Upper lobe of right lung (tissue), 1 donor: ENCODE data around the gene TMEM203. TPM values are rescaled to one million over a fixed set of nuclear protein-coding genes. Genes with fewer than 3 reads are reported as not detected.
A peak's percentile ranks its signal among the peaks of the same experiment; 100 is the strongest.

ENCODE experiments used
- ATAC-seq: fragments of 200-7000 bp; cut with Tn5 transposase; one replicate; pipeline ENCODE4 v1.9.1; 2020; ENCODE audit warnings: mild to moderate bottlenecking, moderate library complexity
- DNase-seq: peaks from one replicate; pipeline ENCODE4 v3.0.0-alpha.2; 2020
- H3K27ac ChIP-seq: fragments of 200-600 bp; one replicate; pipeline ENCODE4 v1.8.0; 2022
- H3K27me3 ChIP-seq: fragments of 200-600 bp; one replicate; pipeline ENCODE4 v1.8.0; 2022; ENCODE audit warnings: mild to moderate bottlenecking
- H3K36me3 ChIP-seq: fragments of 200-600 bp; one replicate; pipeline ENCODE4 v1.8.0; 2022
- H3K4me1 ChIP-seq: fragments of 200-600 bp; one replicate; pipeline ENCODE4 v1.8.0; 2022
- H3K4me3 ChIP-seq: fragments of 200-600 bp; one replicate; pipeline ENCODE4 v1.8.0; 2022; ENCODE audit warnings: mild to moderate bottlenecking
- H3K9me3 ChIP-seq: fragments of 200-600 bp; one replicate; pipeline ENCODE4 v1.8.0; 2022
- CTCF ChIP-seq: fragments of 200-600 bp; IDR thresholded peaks from one replicate; pipeline ENCODE4 v1.8.0; 2022; ENCODE audit warnings: antibody characterized with exemption
- intact Hi-C: fragments of 100-400 bp; cut with DNase I; formaldehyde crosslinking; loops from one replicate; pipeline ENCODE4 v1.11.0; 2022
- total RNA-seq: library from RNA; stranded (reverse); fragmentation: NEBNext Ultra II Directional; extraction: Animal tissue kit (Norgen Biotek cat#: 25700); gene quantifications from one replicate; pipeline ENCODE4 v1.2.1, GENCODE V29; 2021
- donor health status: DM: no; HTN: yes; CAD: no; lungs with severe emphysema.

The TMEM203 gene
- total RNA-seq, 1 donor from 2014 or later = 28.7 TPM

GRCh38 chr9:137236936-137237421, 31.5 kb upstream of the TMEM203 start:
- H3K4me3 ChIP-seq = no peak overlapping the region
- DNase-seq = no peak
- no peak overlapping the region for H3K27ac ChIP-seq

GRCh38 chr9:137236238-137236935, 30.9 kb upstream of the TMEM203 start:
- peak; percentile 96 for TF ChIP-seq CTCF
- Histone ChIP-seq H3K9me3 (no peaks in the 10 kb centered on the region), H3K4me1 (peaks cover 24% of the 10 kb centered on the region), H3K4me3 (no peak overlapping the region), H3K27ac (no peak overlapping the region), H3K27me3 (peaks cover 27% of the 10 kb centered on the region), H3K36me3 (no peaks in the 10 kb centered on the region)
- intact Hi-C loops = no loop called here
- DNase-seq (peak; percentile 94), ATAC-seq (peak; percentile 65)

More at GRCh38 chr9:137236936-137237421, 31.5 kb upstream of the TMEM203 start:
- peaks cover under 1% of the 10 kb centered on the region for H3K36me3 ChIP-seq
- no peaks in the 10 kb centered on the region for H3K9me3 ChIP-seq
- H3K27me3 ChIP-seq = peaks cover 22% of the 10 kb centered on the region
- ATAC-seq = no peak
- no peak for TF ChIP-seq CTCF
- peaks cover 26% of the 10 kb centered on the region for H3K4me1 ChIP-seq
- intact Hi-C loops = no loop called here

GRCh38 chr9:137235424-137236237, 30.2 kb upstream of the TMEM203 start:
- Histone ChIP-seq H3K27me3 (peaks cover 34% of the 10 kb centered on the region), H3K4me3 (no peak overlapping the region), H3K27ac (no peak overlapping the region), H3K9me3 (no peaks in the 10 kb centered on the region), H3K4me1 (peaks cover 24% of the 10 kb centered on the region), H3K36me3 (no peaks in the 10 kb centered on the region)
- ATAC-seq (no peak), DNase-seq (no peak)
- intact Hi-C loops = no loop called here
- TF ChIP-seq CTCF = no peak

GRCh38 chr9:137234758-137235423, 29.4 kb upstream of the TMEM203 start:
- DNase-seq (no peak), ATAC-seq (no peak)
- H3K36me3 ChIP-seq = no peaks in the 10 kb centered on the region
- H3K27ac ChIP-seq = no peak overlapping the region
- intact Hi-C loops = no loop called here
- H3K9me3 ChIP-seq = no peaks in the 10 kb centered on the region
- H3K27me3 ChIP-seq = peaks cover 40% of the 10 kb centered on the region
- peaks cover 22% of the 10 kb centered on the region for H3K4me1 ChIP-seq
- no peak for TF ChIP-seq CTCF
- H3K4me3 ChIP-seq = no peak overlapping the region

- peaks cover 47% of the 10 kb centered on the region for H3K27me3 ChIP-seq
- H3K4me3 ChIP-seq = no peak overlapping the region
- no peaks in the 10 kb centered on the region for H3K36me3 ChIP-seq
- no peaks in the 10 kb centered on the region for H3K9me3 ChIP-seq
- no peak overlapping the region for H3K27ac ChIP-seq
- TF ChIP-seq CTCF = no peak
- intact Hi-C loops = no loop called here
- H3K4me1 ChIP-seq = peaks cover 15% of the 10 kb centered on the region
- no peak for DNase-seq
- no peak for ATAC-seq
These were observed 28.7 kb upstream of the TMEM203 start for GRCh38 chr9:137234055-137234697.
